Measurements from ENCODE around the gene CTNNB1. TPM values are rescaled to one million over a fixed set of nuclear protein-coding genes. Genes with fewer than 3 reads are reported as not detected.

The CTNNB1 gene
- total RNA-seq, 1 experiment from 2014 or later: 292 TPM

DNA sequence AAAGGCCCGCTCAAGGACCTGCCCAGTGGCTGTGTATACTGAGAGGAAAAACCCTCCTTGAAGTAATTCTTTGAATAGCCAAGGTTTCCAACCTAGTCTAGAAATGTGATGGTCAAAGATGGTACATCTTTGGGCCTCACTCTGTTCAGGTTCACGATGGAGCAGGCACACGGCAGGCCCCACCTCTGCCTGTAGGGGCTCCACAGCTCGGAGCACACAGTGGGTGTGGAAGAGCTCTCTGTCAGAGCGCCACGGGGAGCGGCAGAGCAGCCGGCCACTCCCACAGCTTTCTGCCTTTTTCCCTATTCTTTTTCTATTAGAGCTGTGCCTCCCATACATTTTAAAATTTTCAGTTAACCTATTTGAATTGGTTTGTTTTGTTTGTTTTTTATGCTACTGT lies 89.5 kb downstream of the CTNNB1 start:
- no peak for DNase-seq (ENCODE audit: low spot score)
- in situ Hi-C loops (cut with HindIII; ENCODE audit: low sequenced_read_pairs): no loop called here
